Left ventricle myocardium inferior (tissue), 1 donor: ENCODE measurements around the gene ST6GALNAC5. TPM values are rescaled to one million over a fixed set of nuclear protein-coding genes. Genes with fewer than 3 reads are reported as not detected.

Experiments used
- DNase-seq: peaks from one replicate; pipeline ENCODE4 v3.0.0-alpha.2; 2020
- H3K27ac ChIP-seq: fragments of 200-600 bp; replicated peaks from 2 replicates; pipeline ENCODE4 v1.8.0; 2021
- H3K27me3 ChIP-seq: fragments of 200-600 bp; 2 replicates; pipeline ENCODE4 v1.8.0; 2021; ENCODE audit warnings: low read depth
- H3K36me3 ChIP-seq: fragments of 200-600 bp; 2 replicates; pipeline ENCODE4 v1.8.0; 2021
- H3K4me1 ChIP-seq: fragments of 200-600 bp; 2 replicates; pipeline ENCODE4 v1.8.0; 2021
- H3K4me3 ChIP-seq: fragments of 200-600 bp; 2 replicates; pipeline ENCODE4 v1.8.0; 2021; ENCODE audit warnings: mild to moderate bottlenecking, moderate library complexity
- H3K9me3 ChIP-seq: fragments of 200-600 bp; replicated peaks from 2 replicates; pipeline ENCODE4 v1.8.0; 2021
- intact Hi-C: fragments of 100-400 bp; cut with micrococcal nuclease; formaldehyde crosslinking; loops from one replicate; pipeline ENCODE4 v1.11.0; 2022
- total RNA-seq: library from RNA; stranded (reverse); fragmentation: NEBNext Ultra II Directional; extraction: Animal tissue kit (Norgen Biotek cat#: 25700); gene quantifications from one replicate; pipeline ENCODE4 v1.2.1, GENCODE V29; 2021
- TF ChIP-seq, protein P1 (sequence below): fragments of 200-600 bp; IDR thresholded peaks from 2 replicates; pipeline ENCODE4 v1.8.0; 2021; ENCODE audit warnings: antibody characterized with exemption, mild to moderate bottlenecking, borderline replicate concordance
- donor health status: DM: no; HTN: yes; CAD: no; lungs with severe emphysema.

ST6GALNAC5 gene
- total RNA-seq, 1 donor from 2014 or later: 0.41 TPM

DNA sequence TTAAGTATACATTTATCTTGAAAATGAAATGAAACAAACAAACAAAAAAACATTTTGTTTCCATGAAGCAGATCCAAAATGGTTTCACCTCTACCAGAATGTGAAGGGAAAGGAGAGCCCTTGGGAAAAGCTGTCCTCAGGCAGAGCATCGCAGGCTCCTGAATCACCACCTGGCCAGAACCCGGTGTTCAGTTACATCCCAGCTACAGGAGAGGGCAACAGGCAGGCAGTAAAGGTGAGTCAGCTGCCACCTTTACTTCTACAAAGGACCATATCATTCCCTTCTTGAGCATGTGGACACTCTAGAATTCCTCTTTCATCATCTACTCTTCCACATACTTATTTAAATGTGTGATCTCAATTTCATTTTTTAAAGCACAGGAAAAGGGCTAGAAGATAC lies 200.7 kb downstream of the ST6GALNAC5 start:
- Histone ChIP-seq H3K4me1 (no peaks in the 10 kb centered on the region), H3K4me3 (no peak overlapping the region), H3K9me3 (no peaks in the 10 kb centered on the region), H3K27ac (no peak overlapping the region), H3K36me3 (no peaks in the 10 kb centered on the region), H3K27me3 (no peaks in the 10 kb centered on the region)
- intact Hi-C loops: no loop called here
- DNase-seq: no peak
- TF ChIP-seq, protein P1, sequence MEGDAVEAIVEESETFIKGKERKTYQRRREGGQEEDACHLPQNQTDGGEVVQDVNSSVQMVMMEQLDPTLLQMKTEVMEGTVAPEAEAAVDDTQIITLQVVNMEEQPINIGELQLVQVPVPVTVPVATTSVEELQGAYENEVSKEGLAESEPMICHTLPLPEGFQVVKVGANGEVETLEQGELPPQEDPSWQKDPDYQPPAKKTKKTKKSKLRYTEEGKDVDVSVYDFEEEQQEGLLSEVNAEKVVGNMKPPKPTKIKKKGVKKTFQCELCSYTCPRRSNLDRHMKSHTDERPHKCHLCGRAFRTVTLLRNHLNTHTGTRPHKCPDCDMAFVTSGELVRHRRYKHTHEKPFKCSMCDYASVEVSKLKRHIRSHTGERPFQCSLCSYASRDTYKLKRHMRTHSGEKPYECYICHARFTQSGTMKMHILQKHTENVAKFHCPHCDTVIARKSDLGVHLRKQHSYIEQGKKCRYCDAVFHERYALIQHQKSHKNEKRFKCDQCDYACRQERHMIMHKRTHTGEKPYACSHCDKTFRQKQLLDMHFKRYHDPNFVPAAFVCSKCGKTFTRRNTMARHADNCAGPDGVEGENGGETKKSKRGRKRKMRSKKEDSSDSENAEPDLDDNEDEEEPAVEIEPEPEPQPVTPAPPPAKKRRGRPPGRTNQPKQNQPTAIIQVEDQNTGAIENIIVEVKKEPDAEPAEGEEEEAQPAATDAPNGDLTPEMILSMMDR: no peak

DNA sequence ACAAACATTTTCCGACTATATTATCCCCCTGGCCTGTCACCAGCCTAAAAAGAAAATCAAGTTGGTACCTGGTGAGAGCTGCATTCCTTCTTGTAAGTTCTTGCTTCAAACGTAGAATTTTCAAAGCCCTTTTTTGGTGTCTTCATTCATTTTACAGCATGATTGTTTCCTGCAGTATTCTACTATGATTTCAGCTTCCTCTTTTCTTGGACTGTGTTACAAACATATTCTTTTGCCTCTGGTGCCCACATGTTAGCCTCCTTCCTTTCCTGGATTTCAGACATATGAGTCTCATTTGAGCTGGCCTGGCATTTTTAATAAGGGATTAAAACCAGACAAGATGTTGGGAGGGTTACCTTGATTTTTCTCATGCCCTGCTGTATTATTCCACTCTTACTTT lies 209.5 kb downstream of the ST6GALNAC5 start:
- Histone ChIP-seq H3K36me3 (no peaks in the 10 kb centered on the region), H3K27ac (no peak overlapping the region), H3K4me3 (no peak overlapping the region), H3K9me3 (no peaks in the 10 kb centered on the region), H3K27me3 (no peaks in the 10 kb centered on the region), H3K4me1 (no peaks in the 10 kb centered on the region)
- TF ChIP-seq, protein P1: no peak
- DNase-seq: no peak
- intact Hi-C loops: no loop called here

DNA sequence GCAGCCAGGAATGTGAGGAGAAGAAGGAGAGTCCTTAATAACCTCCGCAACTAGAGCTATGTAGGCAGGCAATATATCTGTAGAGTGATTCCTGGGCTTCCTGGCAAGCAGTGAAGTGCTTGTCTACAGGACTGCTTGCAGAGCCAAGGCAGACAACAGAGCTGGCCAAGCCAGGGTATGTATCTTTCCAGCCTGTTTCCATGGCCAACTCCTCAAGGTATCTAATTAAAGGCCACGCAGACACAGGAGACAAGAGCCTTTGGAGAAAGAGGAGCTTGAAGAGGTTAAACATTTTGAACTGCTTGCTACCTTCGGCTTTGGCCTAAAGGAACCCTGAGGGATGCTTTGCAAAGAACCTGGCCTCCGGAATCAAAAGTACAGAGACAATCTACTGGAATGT lies 214.6 kb downstream of the ST6GALNAC5 start:
- Histone ChIP-seq H3K9me3 (no peaks in the 10 kb centered on the region), H3K27ac (no peak overlapping the region), H3K27me3 (no peaks in the 10 kb centered on the region), H3K4me1 (no peaks in the 10 kb centered on the region), H3K36me3 (no peaks in the 10 kb centered on the region), H3K4me3 (no peak overlapping the region)
- TF ChIP-seq, protein P1: no peak
- intact Hi-C loops: no loop called here
- no peak for DNase-seq

DNA sequence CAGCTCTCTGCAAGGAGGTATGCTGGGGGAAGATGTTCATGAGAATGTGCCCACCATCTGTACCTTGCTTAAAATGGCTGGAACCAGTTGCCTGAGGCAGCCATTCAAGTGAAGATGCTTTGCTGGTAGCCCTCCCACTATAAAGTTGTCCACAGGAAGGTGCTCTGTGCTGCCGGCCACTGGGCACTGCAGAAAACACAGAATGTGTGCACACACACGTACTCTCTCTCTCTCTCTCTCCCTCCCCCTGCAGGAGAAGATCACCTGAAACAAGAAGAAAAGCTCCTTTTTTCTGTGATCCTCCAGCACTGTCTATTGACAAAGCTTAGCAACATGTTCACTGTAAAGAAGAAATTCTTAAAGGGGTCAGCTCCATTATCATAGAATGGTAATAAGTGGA lies 217.2 kb downstream of the ST6GALNAC5 start:
- intact Hi-C loops: no loop called here
- no peak overlapping the region for H3K4me3 ChIP-seq

DNA sequence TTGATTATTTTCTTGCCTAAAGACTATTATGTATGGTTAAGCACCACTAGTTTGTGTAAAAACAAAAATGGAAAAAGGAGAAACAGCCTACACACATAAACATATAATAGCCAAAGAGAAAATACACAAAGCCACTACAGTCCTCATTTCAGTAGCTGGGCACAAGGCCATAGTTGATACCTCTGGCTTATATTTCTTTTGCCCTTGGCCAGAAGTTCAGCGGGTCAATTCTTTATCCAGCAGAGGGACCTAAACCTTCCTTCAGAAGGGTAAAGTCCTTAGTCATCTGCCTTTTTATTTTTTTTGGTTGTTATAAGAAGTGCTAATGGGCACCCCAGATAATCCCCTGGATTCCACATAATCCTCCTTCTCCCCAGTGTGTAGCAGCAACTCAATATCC lies 217.8 kb downstream of the ST6GALNAC5 start:
- intact Hi-C loops: no loop called here
- no peak overlapping the region for H3K27ac ChIP-seq
- H3K4me1 ChIP-seq: no peaks in the 10 kb centered on the region
- H3K4me3 ChIP-seq: no peak overlapping the region
- no peaks in the 10 kb centered on the region for H3K36me3 ChIP-seq
- H3K27me3 ChIP-seq: no peaks in the 10 kb centered on the region
- TF ChIP-seq, protein P1: no peak
- DNase-seq: no peak
- no peaks in the 10 kb centered on the region for H3K9me3 ChIP-seq

More for the DNA sequence above, 217.2 kb downstream of the ST6GALNAC5 start:
- TF ChIP-seq, protein P1: no peak
- no peaks in the 10 kb centered on the region for H3K4me1 ChIP-seq
- H3K27me3 ChIP-seq: no peaks in the 10 kb centered on the region
- no peaks in the 10 kb centered on the region for H3K36me3 ChIP-seq
- no peak for DNase-seq
- H3K9me3 ChIP-seq: no peaks in the 10 kb centered on the region
- H3K27ac ChIP-seq: no peak overlapping the region

DNA sequence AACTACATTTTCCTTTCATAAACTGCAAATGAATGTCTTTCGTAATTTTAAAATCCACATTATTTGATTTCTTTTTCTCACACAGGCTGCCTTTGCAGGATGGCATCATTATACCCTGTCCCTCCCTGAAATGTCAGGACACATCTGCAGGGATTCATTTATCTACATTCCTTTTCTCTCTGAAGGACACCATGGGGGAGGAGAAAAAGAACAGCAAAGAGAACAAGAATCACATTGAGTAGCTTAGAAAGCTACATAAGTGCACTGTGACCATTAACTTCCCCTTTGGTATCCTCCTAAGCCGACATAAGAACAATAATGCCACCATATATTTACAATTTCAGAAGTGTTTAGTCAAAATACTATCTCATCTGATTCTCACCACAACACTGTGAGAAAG lies 222.5 kb downstream of the ST6GALNAC5 start:
- Histone ChIP-seq H3K36me3 (no peaks in the 10 kb centered on the region), H3K27ac (no peak overlapping the region), H3K4me1 (no peaks in the 10 kb centered on the region), H3K4me3 (no peak overlapping the region), H3K9me3 (no peaks in the 10 kb centered on the region), H3K27me3 (no peaks in the 10 kb centered on the region)
- intact Hi-C loops: no loop called here
- TF ChIP-seq, protein P1: no peak
- DNase-seq: no peak
